ENCODE results near the gene PDIA5.

Gene PDIA5

GRCh38 chr3:123072564-123072963 is 5.7 kb downstream of the PDIA5 start:
- no peak for DNase-seq

DNA sequence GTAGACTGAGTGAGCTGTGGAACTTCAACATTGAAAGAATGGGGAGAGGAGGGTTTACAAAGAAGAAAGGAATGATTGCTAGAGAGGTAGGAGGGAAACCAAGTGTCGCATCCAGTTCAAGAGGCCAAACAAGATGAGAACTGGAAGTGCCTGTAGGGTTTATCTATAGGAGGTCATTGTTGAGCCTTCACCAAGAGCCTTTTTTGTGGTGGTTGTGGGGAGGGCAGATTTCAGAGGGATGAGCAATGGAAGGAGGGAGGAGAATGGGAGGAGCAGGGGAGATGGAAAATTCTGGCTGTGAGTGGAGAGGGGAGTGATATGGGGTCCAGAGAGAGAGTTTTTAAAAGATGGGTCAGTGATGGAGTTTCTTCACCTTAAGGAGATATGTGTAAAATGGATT is 8.5 kb downstream of the PDIA5 start:
- no peak for DNase-seq

DNA sequence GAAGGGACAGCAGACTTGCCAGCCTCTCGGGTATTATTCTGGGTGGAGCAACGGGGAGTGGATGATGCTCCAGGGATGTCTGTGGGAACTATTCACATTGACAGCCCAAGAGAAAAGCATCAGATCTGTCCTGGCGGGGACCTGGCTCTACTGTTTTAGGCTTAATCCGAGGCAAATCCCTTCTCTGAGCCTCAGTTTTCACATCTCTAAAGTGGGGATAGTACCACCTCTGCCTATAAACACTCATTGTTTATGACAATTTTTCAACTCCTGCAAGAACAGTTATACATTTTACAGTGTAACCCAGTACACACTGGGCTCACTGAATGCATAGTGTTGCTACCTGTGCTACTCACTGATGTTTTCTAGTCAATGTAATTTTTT is 9.3 kb downstream of the PDIA5 start:
- DNase-seq, result no peak

GRCh38 chr3:123076496-123077418 is 9.9 kb downstream of the PDIA5 start:
- DNase-seq, result no peak

- DNase-seq, result no peak
These were observed 11.3 kb downstream of the PDIA5 start for GRCh38 chr3:123078101-123078500.

DNA sequence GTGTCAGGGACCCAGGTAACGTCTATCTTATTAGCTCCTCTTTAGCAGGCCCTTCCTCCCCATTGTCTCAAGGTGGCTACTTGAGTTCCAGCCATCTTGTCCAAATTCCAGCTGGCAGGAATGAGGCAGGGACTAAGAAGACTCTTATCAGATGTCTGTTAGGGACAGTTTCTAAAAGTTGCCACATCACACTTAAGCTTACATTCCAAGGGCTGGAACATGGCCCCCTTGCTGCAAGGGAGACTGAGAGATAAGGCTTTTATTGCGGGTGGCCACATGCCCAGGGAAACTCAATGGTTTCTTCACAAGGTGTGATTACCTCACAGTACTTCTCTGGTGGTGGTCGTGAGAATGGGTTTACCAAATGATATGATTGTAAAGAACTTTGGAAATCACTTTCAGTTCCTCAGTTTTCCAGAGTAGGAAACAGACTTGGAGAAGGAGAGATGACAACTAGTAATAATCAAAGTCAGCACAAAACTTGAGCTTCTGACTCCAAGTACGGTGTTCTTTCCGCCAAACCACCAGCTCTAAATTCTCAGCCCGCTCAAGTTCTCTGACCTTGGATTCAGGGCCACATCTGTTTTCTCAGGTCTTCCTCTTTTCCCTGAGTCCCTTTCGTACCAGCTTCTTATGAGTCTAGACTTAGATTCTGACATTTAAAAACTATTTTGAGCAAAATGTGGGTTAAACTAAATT is 14.2 kb downstream of the PDIA5 start:
- no peak for DNase-seq

DNA sequence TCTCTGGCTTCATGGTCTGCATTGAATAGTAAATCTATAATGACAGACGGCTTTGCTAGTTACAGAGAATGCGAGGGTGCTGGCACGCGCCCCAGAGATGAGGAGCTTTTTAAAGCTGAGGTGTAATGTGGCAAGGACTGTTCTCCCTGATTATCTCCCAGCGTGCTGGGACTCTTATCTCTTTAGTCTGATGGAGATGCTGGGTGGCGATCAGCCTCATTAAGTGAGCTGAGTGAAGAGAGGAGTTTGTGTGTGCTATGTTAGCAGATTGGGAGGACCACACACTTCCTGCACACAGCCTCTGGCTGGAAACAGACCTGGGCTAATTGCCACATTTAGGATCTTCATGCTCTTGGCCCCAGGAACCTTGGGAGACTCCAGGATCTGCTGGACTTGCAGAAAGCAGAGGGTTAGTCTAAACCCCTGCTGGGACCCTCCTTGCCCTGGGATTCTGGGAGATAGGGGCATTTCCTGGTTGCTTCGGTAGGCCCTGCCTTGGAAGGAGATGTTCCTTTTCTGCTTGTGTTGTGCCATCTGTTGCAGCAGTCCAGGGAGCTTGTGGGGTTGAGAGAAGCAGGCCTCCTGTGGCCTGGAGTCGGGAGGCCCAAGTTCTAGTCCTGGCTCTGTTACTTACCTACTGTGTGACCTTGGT is 15.0 kb downstream of the PDIA5 start:
- no peak for DNase-seq

GRCh38 chr3:123082370-123083065 is 15.7 kb downstream of the PDIA5 start:
- no peak for DNase-seq

GRCh38 chr3:123083383-123084124 is 16.7 kb downstream of the PDIA5 start:
- DNase-seq, result no peak

DNA sequence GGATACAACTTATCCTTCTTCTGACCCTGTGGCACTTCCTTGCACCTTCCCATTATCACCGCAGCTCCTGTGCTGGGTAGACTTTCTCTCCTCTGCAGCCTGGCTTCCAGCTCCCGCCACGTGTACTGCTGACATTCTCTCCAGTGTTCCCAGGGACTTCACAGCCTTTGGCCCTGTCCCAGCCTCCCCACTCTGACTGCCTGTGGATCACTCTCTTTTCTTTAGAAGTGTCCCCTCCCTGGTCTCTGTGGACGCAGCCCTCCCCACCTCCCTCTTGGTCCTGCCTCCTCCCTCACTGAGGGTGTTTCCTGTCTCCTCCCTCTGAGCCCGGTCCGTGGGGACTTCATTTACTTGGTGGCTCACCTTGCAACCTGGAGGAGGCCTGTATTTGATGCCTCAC is 17.4 kb downstream of the PDIA5 start:
- DNase-seq, result no peak

- DNase-seq, result no peak
These were observed 18.0 kb downstream of the PDIA5 start for GRCh38 chr3:123084738-123085237.

GRCh38 chr3:123085293-123085931 is 18.6 kb downstream of the PDIA5 start:
- DNase-seq, result no peak

- DNase-seq, result no peak
These were observed 19.3 kb downstream of the PDIA5 start for GRCh38 chr3:123085932-123086627.

DNA sequence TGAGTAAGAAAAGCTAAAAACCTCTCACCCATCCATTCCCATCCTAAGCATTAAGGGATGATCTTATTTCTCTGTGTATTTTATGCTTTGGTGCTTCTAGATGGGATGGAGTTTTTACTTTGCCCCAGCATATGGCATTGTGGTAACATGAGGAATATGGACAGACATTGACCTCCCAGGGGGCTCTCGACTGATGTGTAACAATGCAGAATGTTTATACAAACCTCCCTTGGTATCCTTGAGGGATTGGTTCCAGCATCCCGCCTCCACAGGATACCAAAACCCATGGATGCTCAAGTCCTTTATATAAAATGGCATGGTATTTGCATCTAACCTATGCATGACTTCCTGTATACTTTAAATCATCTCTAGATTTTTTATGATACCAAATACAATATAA is 21.6 kb downstream of the PDIA5 start:
- DNase-seq, result no peak

DNA sequence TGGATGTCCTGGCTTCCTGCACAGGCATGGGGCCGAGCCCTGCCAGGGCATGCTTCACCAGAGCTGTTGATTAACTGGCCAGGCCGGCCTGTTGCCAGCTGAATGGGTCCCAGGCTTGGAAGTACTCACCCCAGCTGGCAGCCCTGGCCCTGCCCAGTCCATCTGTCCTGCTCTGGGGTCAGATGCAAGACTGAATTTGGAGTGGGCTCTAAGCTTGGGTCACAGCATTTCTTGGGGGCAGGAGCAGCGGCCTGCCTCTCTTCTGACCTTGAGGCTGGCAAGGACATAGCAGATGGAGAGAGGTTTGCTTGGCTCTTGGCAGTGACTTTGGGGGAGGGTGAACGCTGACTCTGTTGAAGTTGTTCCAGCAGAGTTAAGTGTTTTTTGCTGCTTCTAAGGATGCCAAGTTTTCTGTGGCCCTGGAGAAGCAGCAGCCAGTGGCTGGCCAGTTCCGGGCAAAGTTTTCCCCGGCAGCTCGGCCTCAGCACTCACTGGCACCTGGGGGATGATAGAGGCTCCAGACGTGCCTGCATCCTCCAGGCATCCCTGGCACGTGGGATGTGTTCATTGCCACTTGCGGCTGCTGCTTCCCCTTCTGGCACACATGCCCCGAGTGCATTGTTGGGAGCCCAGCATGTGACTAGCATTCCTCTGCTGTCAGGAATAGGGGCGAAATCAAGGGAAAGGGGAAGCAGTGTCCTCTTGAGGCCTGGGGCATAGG is 22.9 kb downstream of the PDIA5 start:
- no peak for DNase-seq

DNA sequence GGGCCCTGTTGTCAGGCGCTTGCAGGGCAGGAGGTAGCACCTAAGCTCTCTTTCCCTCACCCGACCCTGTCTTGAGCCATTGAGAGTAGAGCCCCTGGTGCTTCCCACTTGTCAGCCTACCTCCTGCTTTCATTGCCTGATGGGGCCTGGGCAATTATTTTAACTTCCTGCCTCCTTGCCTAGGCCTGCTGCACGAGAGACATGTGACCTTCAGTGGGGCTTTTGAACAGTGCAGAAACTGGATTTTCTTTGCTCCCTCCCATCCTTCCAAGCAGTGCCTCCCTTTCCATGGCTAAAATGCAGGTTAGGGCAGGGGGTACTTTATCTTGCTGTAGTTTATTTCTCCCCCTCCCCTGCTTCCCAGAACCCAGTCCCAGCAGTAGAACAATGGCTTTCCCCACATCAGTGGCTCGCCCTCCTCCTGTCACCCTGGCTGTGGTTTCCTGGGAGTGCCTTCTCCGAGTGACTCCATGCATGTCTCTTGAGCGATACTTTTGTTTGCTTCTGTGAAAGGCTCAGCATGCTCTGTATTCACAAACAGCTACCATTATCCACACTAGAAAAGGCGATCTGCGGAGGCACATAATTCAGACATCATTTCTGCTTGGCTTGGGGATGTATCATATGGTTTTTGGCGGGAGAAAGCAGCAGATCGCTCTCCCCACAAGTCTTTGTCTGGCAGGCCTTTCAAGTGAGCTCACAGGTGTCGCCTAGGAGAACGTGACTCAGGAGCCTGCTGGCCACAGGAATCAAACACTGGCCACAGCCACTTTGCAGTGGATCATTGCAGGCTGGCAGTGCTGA is 24.1 kb downstream of the PDIA5 start:
- DNase-seq, result no peak

GRCh38 chr3:123092243-123092642 is 25.4 kb downstream of the PDIA5 start:
- DNase-seq, result no peak

GRCh38 chr3:123093696-123094095 is 26.9 kb downstream of the PDIA5 start:
- DNase-seq, result no peak

All from T-helper 2 cell (primary cell).